ENCODE results near the gene AVL9. TPM values are rescaled to one million over a fixed set of nuclear protein-coding genes. Genes with fewer than 3 reads are reported as not detected.

The AVL9 gene
- total RNA-seq, 1 experiment from 2014 or later: 36.1 TPM

- intact Hi-C loops (cut with micrococcal nuclease; ENCODE audit: unreplicated experiment): loop anchor here (1.0 to 10.0 kb wide), 2 partner anchors 17 to 92 kb away; partner anchors contain the start of genes AVL9 and LSM5
- peak; percentile 92 for DNase-seq (ENCODE audit: low spot score)
- H3K4me1 ChIP-seq (ENCODE audit: insufficient read depth, low read length, poor library complexity, severe bottlenecking): peaks cover 24% of the 10 kb centered on the region
- H3K27me3 ChIP-seq (replicated peaks; ENCODE audit: insufficient read depth, low read depth, low read length, poor library complexity): no peaks in the 10 kb centered on the region
- H3K27ac ChIP-seq (ENCODE audit: low read depth, low read length, poor library complexity, severe bottlenecking): peak overlapping the region; percentile 52
- H3K9me3 ChIP-seq (ENCODE audit: low read depth, low read length, poor library complexity, severe bottlenecking): no peaks in the 10 kb centered on the region
- H3K4me3 ChIP-seq (ENCODE audit: low read depth, low read length, poor library complexity, severe bottlenecking): no peak overlapping the region
- no peak for TF ChIP-seq EZH2 (IDR thresholded peaks at IDR 0.05; ENCODE audit: borderline replicate concordance, low read depth, low read length, poor library complexity, severe bottlenecking)
- TF ChIP-seq, protein P1, sequence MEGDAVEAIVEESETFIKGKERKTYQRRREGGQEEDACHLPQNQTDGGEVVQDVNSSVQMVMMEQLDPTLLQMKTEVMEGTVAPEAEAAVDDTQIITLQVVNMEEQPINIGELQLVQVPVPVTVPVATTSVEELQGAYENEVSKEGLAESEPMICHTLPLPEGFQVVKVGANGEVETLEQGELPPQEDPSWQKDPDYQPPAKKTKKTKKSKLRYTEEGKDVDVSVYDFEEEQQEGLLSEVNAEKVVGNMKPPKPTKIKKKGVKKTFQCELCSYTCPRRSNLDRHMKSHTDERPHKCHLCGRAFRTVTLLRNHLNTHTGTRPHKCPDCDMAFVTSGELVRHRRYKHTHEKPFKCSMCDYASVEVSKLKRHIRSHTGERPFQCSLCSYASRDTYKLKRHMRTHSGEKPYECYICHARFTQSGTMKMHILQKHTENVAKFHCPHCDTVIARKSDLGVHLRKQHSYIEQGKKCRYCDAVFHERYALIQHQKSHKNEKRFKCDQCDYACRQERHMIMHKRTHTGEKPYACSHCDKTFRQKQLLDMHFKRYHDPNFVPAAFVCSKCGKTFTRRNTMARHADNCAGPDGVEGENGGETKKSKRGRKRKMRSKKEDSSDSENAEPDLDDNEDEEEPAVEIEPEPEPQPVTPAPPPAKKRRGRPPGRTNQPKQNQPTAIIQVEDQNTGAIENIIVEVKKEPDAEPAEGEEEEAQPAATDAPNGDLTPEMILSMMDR (conservative IDR thresholded peaks at IDR 0.05; ENCODE audit: low read depth, low read length): no peak
- TSS peak; percentile 6 for BruUV-seq (replicated peaks)
- H3K36me3 ChIP-seq (ENCODE audit: insufficient read depth, low read length, poor library complexity, severe bottlenecking): peaks cover 36% of the 10 kb centered on the region
- POLR2A ChIA-PET (ENCODE audit: low non-redundant PET): no interaction called here
- CTCF ChIA-PET: no interaction called here
Observed at GRCh38 chr7:32586291-32587221, 91.3 kb downstream of the AVL9 start.

GRCh38 chr7:32587411-32587948, 92.2 kb downstream of the AVL9 start:
- TF ChIP-seq, protein P1 (conservative IDR thresholded peaks at IDR 0.05; ENCODE audit: low read depth, low read length): no peak
- no peak for TF ChIP-seq EZH2 (IDR thresholded peaks at IDR 0.05; ENCODE audit: borderline replicate concordance, low read depth, low read length, poor library complexity, severe bottlenecking)
- POLR2A ChIA-PET (ENCODE audit: low non-redundant PET): no interaction called here
- Histone ChIP-seq H3K9me3 (ENCODE audit: low read depth, low read length, poor library complexity, severe bottlenecking) (no peaks in the 10 kb centered on the region), H3K27me3 (replicated peaks; ENCODE audit: insufficient read depth, low read depth, low read length, poor library complexity) (no peaks in the 10 kb centered on the region), H3K4me1 (ENCODE audit: insufficient read depth, low read length, poor library complexity, severe bottlenecking) (peaks cover 24% of the 10 kb centered on the region), H3K27ac (ENCODE audit: low read depth, low read length, poor library complexity, severe bottlenecking) (peak overlapping the region; percentile 52), H3K4me3 (ENCODE audit: low read depth, low read length, poor library complexity, severe bottlenecking) (no peak overlapping the region), H3K36me3 (ENCODE audit: insufficient read depth, low read length, poor library complexity, severe bottlenecking) (peaks cover 27% of the 10 kb centered on the region)
- no TSS peak for BruUV-seq (replicated peaks)
- CTCF ChIA-PET: no interaction called here
- intact Hi-C loops (cut with micrococcal nuclease; ENCODE audit: unreplicated experiment): loop anchor here (10.0 kb wide), 1 partner anchor 93 kb away; the partner anchor contains the start of genes AVL9 and LSM5
- DNase-seq (ENCODE audit: low spot score): no peak

DNA sequence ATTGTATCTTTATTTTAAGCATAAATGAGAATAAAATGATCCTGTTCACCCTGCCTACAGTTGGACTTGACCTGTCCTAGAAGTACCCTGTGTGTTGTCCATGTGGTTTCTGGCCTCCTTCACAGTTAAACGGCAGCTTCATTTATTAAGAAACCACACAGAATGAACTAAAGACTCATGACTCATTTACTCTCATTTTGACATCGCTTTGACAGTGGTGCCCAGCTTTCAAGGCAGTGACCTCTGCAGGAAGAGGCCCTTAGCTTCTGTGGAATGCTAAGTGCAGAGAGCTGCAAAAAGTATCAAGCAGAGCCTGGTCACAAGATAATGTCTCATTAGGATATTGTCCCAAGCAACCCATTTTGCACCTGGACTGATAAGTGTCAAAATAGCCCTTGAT, 93.4 kb downstream of the AVL9 start:
- H3K9me3 ChIP-seq (ENCODE audit: low read depth, low read length, poor library complexity, severe bottlenecking): no peaks in the 10 kb centered on the region
- no peaks in the 10 kb centered on the region for H3K27me3 ChIP-seq (replicated peaks; ENCODE audit: insufficient read depth, low read depth, low read length, poor library complexity)
- no TSS peak for BruUV-seq (replicated peaks)
- H3K36me3 ChIP-seq (ENCODE audit: insufficient read depth, low read length, poor library complexity, severe bottlenecking): peaks cover 18% of the 10 kb centered on the region
- H3K4me3 ChIP-seq (ENCODE audit: low read depth, low read length, poor library complexity, severe bottlenecking): no peak overlapping the region
- peaks cover 24% of the 10 kb centered on the region for H3K4me1 ChIP-seq (ENCODE audit: insufficient read depth, low read length, poor library complexity, severe bottlenecking)
- POLR2A ChIA-PET (ENCODE audit: low non-redundant PET): no interaction called here
- H3K27ac ChIP-seq (ENCODE audit: low read depth, low read length, poor library complexity, severe bottlenecking): no peak overlapping the region
- intact Hi-C loops (cut with micrococcal nuclease; ENCODE audit: unreplicated experiment): loop anchor here (10.0 kb wide), 1 partner anchor 94 kb away; the partner anchor contains the start of genes AVL9 and LSM5
- CTCF ChIA-PET: no interaction called here
- TF ChIP-seq EZH2 (IDR thresholded peaks at IDR 0.05; ENCODE audit: borderline replicate concordance, low read depth, low read length, poor library complexity, severe bottlenecking): no peak
- TF ChIP-seq, protein P1 (conservative IDR thresholded peaks at IDR 0.05; ENCODE audit: low read depth, low read length): no peak
- DNase-seq (ENCODE audit: low spot score): no peak
